AG20443 (cell line): ENCODE results near the gene MXRA5.
A peak's percentile ranks its signal among the peaks of the same experiment; 100 is the strongest.
"Not testable (repeated sequence)": the region's sequence is repeated elsewhere in the genome, so short reads cannot be mapped to it uniquely, and the experiment has no call there.

Source experiments
- DNase-seq: peaks from one replicate; pipeline ENCODE4 v3.0.0; 2012; ENCODE audit warnings: low spot score, mixed read lengths

The MXRA5 gene

DNA sequence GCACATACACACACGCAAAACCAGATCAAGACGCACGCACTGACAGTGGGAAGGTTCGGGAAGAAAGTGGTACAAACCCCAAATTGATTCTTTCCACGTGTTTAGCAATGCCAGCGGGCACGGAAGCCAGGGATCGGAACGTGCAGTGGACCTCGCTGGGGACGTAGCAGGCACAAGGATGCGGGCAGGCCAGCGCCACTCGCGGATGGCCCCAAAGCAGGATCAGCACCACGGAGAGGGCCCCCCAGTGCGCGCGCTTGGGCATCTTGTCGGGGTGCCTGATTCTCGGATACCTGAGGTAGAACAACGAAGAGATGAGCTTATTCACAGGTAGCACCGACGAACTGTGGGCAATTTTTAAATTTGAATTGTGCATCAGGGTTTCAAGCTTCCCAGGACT is 2.9 kb downstream of the MXRA5 start:
- DNase-seq = peak; percentile 9

DNA sequence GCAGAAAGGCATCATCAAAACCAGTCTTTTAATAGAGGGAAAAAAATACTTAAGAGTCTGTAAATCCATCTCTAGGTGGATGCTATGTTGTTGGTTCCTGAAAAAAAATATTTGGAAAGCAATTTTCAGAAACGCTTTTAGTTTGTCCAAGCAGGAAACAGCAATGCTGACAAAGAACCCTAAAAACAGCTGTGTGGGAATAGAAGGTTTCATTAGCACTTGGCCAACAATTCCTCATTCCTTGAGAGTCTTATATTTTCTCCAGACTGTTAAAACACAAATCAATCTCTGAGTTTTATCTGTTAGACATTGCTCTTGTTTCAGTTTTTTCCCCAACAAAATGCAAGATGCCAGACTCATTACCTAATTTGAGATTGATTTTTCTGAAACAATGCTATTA is 6.4 kb downstream of the MXRA5 start:
- no peak for DNase-seq

DNA sequence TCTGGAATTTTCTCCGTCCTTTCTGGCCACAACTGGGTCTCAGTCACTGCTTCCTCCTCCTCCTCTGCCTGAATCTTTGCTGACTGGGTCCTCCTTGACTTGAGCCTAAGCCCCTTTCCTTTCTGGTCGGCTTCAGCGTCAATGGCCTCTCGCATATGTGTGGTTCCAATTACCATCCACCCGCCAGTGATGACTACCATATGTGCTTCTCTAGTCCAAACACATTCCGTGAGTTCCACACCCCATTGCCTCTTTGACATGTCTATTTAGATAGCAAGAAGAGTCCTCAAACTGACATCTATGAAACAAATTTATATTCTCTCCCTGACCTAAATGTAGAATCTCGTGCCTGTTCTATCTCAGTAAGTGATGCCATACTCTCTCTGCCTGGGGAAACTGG is 19.8 kb downstream of the MXRA5 start:
- DNase-seq = peak; percentile 45

DNA sequence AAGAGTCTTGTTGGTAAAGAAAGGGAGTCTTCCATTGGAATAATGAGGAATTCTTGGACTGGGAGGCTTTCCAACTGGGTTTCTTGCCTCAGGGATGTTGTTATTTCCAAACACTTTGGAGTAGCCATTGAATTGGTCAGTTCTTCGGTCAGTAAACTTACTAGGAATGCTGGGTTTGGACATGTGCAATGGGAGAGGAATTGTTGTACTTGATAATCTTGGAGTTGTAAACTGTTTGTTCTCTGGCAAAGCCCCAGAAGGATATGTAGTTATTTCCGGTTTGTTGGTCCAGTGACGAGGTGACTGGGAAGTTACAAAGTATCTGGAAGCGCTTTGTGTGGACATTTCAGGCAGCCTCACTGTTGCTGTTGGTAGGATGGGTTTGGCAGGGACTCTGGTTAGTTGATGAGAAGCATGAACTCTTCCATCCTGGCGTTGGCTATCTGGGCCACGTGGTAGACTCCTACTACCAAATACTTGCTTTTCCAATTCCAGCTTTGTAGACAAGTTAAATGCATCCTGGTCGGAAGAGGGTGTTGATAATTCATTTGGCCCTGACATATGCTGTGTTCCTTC is 25.9 kb downstream of the MXRA5 start:
- no peak for DNase-seq

DNA sequence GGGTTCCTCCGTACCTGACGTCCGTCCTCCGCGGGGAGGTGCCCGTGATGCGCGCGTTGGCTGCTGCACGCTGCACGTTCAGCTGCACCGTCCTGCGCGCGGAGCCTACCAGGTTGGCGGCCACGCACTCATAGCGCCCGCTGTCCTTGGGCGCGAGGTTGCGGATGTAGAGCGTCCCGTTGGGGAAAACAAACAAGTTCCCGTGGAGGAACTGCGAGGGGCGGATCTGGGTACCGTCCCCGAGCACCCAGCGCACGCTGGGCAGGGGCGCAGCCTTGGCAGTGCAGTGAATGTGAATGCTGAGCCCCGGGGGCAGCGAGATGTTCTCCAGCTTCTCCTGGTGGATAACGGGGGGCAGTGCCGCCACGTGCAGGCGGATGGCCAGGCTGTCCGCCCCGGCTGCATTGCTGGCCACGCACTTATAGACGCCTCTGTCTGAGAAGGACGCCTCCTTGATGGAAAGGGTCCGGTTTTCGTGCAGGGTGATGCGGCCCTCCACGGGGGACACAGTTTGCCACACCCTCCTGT is 29.2 kb downstream of the MXRA5 start:
- no peak for DNase-seq

DNA sequence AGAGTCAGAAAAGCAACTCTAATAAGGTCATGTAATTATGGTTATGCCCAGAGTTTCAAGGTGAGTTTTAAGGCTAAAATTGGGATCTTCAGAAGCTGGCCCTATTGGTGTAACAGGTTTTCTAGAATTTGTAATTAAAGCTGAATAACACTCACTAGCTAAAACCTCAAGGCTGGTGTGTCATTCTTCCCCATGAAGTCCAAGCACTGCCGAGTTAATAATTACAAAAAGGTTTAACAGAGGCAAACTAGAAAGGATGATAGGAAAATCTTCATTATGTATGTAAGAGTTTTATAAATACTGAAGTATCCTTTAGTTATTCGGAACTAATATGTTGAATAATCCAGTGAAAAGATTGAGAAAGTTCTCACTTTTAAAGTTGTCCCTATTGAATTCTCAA is 34.3 kb downstream of the MXRA5 start:
- no peak for DNase-seq

DNA sequence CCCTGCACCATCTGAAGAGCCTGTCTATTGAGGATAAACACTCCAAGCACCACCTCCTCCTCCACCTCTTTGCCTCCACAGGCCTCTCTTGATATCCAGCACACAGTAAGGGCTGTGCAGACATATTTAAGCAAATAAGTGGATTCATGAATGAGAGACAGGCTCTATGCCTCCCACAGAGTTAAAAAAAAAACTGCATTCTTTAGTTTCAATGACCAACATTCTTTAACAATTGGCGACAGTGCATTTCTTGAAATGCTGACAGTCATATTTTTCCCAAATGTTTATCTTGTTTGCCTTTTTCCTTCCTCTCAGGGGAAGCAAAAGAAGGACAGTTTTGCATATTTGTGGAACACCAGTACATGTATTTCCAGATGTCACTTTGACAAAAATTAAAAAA is 38.6 kb downstream of the MXRA5 start:
- DNase-seq = no peak

DNA sequence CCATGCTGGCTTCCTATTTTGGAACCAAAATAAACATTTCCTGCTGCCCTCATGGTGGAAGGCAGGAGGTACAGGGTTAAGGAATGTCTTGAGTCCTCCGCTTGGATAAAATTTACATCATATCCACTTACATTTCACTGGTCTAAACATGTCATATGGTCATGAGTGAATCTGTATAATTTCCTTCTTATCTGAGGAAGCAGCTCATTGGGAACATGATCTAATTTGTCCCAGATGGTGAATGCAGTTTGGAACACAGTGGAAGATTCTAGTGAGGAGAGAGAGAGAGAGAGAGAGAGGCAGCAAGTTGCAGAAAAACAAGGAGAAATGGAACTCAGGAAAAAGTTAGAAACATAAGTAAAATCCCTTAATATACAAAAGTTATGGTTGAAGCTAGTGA is 46.8 kb downstream of the MXRA5 start:
- DNase-seq = peak; percentile 7

DNA sequence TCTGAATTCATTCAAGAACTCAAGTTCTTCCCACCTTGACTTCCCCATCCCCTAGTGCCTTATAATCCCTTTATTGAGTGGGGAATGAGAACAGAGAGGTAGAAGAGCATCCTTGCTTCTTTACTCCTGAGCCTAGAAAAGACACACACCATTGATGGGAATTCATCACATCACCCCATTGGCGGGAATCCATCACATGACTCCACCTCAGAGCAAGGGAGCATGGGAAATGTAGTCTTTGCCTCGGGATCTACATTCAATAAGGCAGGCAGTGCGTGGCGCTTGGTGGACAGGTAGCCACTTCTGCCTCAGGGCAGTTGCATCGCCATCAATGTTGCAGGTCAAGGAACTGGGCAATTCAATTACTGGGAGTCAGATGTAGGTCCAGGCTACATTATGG is 50.7 kb downstream of the MXRA5 start:
- no peak for DNase-seq

DNA sequence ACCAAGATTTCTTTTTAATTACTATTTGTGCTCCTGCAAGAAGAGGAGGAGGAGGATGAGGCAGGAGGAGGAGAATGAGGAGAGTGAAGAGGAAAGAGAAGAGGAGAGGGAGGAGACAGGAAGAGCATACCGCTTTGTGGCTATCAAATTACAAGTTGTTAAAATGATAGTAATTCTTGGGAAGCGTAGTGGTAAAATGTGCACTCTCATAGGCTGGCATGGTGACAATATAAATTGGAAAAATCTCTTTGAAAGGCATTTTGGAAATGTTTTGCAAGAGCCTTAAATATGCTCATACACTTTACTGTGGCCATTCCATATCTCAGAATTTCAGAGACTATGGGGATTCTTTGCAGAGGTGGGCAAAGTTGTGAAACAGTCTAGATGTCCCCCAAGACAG is 53.2 kb downstream of the MXRA5 start:
- no peak for DNase-seq

DNA sequence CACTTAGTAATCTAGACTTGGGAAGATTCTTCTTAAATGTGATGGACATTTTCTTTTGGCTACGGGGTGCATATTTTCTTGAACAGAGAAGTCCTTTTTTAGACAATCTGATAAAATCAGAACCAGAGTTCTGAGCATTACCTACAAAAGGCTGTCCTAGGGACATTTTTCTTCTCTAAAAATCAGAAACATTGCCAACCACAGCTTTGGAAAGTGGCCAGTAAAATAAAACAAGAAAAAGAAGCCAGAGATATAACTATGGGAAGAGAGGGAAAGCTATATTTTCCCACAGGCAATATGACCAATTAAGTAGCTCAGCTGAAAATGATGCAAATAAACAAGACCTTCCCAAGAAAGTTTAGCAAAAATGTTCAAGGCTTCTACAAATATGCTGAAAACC is 55.9 kb downstream of the MXRA5 start:
- DNase-seq = no peak

DNA sequence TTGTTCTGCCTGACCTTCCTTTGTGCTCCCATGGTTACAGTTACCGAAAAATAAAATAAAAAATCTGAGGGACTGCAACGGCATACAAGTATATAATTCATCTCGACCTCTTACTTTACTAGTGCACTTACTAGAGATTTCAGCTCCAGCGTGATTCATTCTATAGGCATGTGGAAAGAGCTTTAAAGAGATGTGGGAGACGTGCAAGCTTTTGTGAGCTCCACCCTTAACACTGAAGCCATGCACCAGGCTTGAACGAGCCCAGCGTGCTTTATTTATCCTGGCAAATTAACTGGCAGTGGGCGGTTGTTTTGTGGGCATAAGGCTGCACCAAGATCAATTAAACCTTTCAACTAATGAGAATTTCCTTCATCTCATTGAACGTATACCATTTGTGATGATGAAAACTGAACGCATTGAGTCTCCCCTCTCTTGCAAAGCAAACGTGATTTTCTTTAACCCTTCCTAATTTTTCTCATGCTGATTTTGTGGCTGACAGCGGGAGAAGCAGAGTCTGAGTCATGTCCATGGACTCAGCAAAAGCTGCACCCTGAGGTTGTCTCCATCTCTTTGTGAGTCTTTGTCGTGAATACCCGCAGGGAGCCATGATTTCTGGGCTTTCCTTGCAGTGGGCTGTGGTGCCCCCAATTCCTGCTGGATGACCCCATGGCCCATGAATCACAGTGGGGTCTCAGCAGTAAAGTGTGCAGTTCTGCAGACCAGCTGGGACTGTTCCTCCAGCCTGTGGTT is 60.1 kb downstream of the MXRA5 start:
- DNase-seq = peak; percentile 44

DNA sequence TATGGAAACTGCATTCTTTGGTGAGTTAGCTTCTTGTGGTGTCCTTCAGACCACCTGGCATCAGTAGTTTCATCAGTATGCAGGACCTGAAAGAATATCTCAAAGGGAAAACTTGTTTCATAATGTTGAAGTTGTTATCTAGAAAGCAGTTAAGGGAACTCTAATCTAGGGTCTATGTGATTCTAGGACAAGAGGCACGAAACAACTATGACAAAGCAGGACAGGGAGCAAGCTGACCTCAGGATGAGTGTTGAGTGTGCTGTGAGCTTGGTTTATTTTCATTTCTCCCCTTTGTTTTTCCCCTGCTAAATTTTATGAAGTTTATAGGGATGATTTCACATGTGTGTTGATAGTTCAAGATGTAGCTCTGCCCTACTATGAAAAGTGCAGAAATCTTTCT is 65.7 kb downstream of the MXRA5 start:
- no peak for DNase-seq

DNA sequence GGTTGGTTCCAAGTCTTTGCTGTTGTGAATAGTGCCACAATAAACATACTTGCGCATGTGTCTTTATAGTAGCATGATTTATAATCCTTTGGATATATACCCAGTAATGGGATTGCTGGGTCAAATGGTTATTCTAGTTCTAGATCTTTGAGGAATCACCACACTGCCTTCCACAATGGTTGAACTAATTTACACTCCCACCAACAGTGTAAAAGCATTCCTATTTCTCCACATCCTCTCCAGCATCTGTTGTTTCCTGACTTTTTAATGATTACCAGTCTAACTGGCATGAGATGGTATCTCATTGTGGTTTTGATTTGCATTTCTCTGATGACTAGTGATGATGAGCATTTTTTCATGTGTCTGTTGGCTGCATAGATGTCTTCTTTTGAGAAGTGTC is 72.8 kb downstream of the MXRA5 start:
- not testable (repeated sequence) for DNase-seq

DNA sequence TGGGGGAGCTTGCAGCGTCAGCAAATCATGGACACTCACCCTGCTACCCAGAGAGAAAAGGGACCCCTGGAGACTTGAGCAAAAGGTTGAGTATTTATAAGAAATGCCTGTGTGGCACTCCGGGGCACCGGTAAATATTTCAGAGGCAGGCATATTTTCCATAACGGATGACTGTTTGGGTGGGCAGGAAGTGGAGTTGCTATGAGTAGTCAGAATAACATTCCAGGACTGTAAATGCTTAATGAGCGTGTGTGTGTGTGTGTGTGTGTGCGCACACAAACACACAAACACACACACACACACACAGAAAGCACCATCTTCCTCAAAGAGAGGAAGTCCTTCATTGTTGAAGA is 74.6 kb downstream of the MXRA5 start:
- DNase-seq = peak; percentile 54

DNA sequence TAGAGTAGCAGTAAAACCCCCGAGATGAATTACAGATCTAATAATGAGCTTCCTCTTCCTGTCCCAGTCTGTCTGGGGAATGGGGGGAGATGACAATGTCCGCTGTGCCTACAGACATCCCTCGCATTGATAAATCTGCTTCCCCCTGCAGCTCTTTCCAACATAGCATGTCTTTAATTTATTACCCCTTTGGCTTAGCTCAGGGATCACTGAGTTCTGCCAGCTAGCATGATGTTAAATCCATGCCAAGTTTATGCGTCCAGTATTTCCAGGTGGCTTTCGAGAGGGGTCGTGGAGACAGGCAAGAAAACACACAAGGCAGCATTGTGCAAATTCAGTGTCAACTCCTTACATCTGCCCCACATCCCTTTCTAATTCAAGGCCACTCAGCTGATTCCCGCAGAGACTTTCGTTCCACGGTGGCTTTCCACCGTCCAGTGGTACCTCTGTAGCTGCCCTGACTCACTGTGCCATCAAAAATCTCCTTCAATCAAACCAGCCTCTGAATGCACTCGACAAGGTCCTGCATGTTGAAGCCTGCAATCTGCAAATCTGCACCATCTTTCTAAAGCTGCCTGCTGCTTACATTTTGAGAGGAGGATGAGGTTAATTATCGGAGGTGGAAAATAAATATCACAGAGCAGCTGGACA is 75.1 kb downstream of the MXRA5 start:
- no peak for DNase-seq

DNA sequence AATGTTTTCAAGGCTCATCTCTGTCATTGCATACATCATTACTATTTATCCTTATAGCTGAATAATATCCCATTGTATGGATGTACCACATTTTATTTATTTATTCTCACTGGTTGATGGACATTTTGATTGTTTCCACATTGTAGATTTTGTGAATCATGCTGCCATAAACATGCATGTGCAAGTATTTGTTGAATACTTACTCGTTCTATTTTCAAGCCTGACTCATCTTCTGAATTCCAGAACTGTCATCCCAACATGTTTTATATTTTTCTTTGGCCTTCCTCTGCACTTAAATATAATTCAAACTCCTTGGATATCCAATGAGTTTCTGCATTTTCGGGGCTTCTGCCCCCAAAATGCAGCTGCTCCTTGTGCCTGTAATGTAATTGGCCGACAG is 77.6 kb downstream of the MXRA5 start:
- peak; percentile 11 for DNase-seq

DNA sequence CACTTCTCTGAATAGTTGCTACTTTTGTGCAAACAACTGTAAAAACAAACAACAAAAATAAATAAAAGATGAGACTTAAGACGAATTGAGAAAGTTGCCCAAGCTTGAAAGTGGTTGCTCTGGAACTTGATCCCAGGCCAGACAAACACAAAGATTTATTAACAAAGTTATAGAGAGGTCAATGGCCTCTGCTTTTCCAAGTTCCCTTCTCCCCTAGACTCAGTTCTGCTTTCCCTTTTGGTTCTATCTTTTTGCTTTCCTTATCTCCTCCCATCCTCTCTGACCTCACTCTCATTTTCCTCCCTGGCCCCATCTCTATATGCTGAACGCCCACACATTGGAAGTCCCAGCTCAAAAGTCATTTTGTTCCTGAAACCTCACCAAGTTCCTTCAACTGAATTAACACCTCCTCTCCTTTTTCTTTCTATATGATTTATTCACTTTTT is 82.7 kb downstream of the MXRA5 start:
- DNase-seq = no peak

DNA sequence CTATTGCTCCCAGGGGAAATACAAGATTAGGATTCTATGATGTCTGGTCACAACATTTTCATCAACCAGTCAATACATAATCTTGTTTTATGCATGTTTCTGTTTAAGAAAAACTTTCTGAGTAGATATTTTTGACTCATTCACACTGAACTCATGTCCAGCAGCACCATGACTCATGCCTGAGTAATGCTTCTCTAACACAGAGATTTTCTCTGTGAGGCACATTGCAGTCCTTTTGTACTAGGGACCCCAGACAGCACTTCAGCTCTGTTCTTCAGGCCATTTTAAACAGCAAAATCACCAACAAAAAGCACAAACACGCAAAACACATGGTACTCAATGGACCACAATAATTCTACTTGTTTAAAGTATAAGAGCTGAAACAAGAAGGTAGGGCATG is 83.6 kb downstream of the MXRA5 start:
- peak; percentile 59 for DNase-seq
